ENCODE results near the gene FGF22. TPM values are rescaled to one million over a fixed set of nuclear protein-coding genes. Genes with fewer than 3 reads are reported as not detected.
A peak's percentile ranks its signal among the peaks of the same experiment; 100 is the strongest.

The FGF22 gene
- total and polyA plus RNA-seq, 10 of the 15 experiments (the other 5 are each of a cell fraction or from before 2014, with no cell fraction given): 0.05 TPM; not detected in 9

DNA sequence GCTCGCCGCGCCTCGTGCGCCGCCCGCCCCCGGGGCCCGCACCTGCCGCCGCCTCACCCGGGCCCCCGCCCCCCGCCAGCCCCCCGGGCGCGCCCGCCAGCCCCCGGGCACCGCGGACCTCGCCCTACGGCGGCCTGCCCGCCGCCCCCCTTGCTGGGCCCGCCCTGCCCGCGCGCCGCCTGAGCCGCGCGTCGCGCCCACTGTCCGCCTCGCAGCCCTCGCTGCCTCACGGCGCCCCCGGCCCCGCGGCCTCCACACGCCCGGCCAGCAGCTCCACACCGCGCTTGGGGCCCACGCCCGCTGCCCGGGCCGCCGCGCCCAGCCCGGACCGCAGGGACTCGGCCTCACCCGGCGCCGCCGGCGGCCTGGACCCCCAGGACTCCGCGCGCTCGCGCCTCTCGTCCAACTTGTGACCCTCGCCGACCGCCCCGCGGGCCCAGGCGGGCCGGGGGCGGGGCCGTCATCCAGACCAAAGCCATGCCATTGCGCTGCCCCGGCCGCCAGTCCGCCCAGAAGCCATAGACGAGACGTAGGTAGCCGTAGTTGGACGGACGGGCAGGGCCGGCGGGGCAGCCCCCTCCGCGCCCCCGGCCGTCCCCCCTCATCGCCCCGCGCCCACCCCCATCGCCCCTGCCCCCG is 23.5 kb upstream of the FGF22 start (continued):
- TF ChIP-seq CEBPZ (IDR thresholded peaks at IDR 0.05; ENCODE audit: low read depth, low read length): no peak

DNA sequence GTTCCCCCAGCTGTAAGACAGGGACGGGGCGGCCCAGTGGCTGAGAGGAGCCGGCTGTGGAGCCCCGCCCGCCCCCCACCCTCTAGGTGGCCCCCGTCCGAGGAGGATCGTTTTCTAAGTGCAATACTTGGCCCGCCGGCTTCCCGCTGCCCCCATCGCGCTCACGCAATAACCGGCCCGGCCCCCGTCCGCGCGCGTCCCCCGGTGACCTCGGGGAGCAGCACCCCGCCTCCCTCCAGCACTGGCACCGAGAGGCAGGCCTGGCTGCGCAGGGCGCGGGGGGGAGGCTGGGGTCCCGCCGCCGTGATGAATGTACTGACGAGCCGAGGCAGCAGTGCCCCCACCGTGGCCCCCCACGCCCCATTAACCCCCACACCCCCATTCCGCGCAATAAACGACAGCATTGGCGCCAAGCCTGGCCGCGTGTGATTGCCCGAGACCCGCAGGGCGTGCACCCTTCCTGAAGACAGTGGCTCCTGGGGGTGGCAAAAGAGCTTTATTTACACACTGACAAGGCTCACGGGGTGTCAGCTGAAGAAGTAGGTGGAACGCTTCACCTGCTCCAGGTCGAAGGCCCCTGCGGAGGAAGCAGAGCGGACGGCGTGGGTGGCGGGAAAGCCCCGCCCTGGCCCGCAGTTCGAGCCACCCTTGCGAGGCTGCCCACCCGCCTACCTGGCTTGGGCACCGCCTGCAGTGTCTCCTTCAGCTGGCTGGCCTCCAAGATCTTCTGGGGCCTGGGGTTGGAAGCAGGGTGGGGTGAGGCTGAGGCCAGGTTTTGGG is 22.7 kb upstream of the FGF22 start:
- Histone ChIP-seq H4K20me1 (ENCODE audit: control insufficient read depth, insufficient read depth) (no peaks in the 10 kb centered on the region), H3K4me1 (ENCODE audit: control insufficient read depth, insufficient read depth, low read length) (no peaks in the 10 kb centered on the region), H3K9ac (ENCODE audit: control insufficient read depth, insufficient read depth, low read length) (no peak overlapping the region), H2AFZ (ENCODE audit: control insufficient read depth, low read depth, low read length) (no peak overlapping the region), H3K36me3 (ENCODE audit: control insufficient read depth in 2 of 2, insufficient read depth in 2 of 2, low read length in 1 of 2) (peaks cover 0 to 9% of the 10 kb centered on the region in 2 experiments; a peak in 2 of 4 replicates), H3K4me2 (ENCODE audit: control insufficient read depth, insufficient read depth) (no peak overlapping the region), H3K4me3 (no peak overlapping the region), H3K27me3 (replicated peaks in 1 of 2; ENCODE audit: control insufficient read depth in 2 of 2, insufficient read depth in 2 of 2, low read length in 1 of 2) (no peaks in the 10 kb centered on the region), H3K27ac (ENCODE audit: control insufficient read depth, insufficient read depth) (no peak overlapping the region), H3K9me3 (replicated peaks; ENCODE audit: control insufficient read depth, insufficient read depth, low read length) (no peaks in the 10 kb centered on the region), H3K79me2 (ENCODE audit: control insufficient read depth, insufficient read depth, low read length) (no peaks in the 10 kb centered on the region)
- BruUV-seq (replicated peaks): no TSS peak
- in situ Hi-C loops (cut with MboI) (no loop called here), intact Hi-C loops (cut with micrococcal nuclease; ENCODE audit: unreplicated experiment) (no loop called here)
- peak; percentile 49 for ATAC-seq
- ChIA-PET CTCF (no interaction called here), POLR2A (no interaction called here), SMC1A (ENCODE audit: uncharacterized antibody, unreplicated experiment) (no interaction called here), RAD21 (ENCODE audit: unreplicated experiment) (no interaction called here)
- no peak for DNase-seq (ENCODE audit: low read depth, low spot score)
- 63% methylated on average over 29 of the region's 58 CpGs for WGBS (ENCODE audit: insufficient coverage, insufficient replicate concordance, low lambda C conversion rate, missing lambda C conversion rate)
- TF ChIP-seq EGR1 (IDR thresholded peaks at IDR 0.05; ENCODE audit: borderline replicate concordance in 1 of 2, low read depth in 2 of 2, low read length in 2 of 2): peak in 1 of 2 experiments; percentile 70; a peak in 1 of 3 replicates
- TF ChIP-seq FOXK2 (IDR thresholded peaks at IDR 0.05): no peak
- FAIRE-seq: no peak

Data from GM12878 (cell line).